Pancreas (tissue), 10 donors: ENCODE data around the gene MRPL44. TPM values are rescaled to one million over a fixed set of nuclear protein-coding genes. Genes with fewer than 3 reads are reported as not detected.
A peak's percentile ranks its signal among the peaks of the same experiment; 100 is the strongest.

Experiments used
- ATAC-seq, 4 donors: fragments of 200-7000 bp; cut with Tn5 transposase; one replicate each; pipeline versions ENCODE4 v1.8.0 to v1.9.1; 2020; ENCODE audit warnings: mild to moderate bottlenecking in 4 of 4, moderate library complexity in 4 of 4
- DNase-seq, 6 donors: peaks; one replicate each; pipeline ENCODE4 v3.0.0-alpha.2; 2020
- FAIRE-seq: peaks from 2 replicates; lab custom pipeline; 2012; peaks lifted over from hg19 to GRCh38; lab: Jason Lieb, UNC
- H3K27ac ChIP-seq, 4 donors: fragments of 200-600 bp; sonication (generic); 1 replicate in 3 of 4; 2 replicates in 1 of 4; pipeline versions ENCODE4 v1.5.0 to v1.8.0; 2020
- H3K27me3 ChIP-seq, 4 donors: fragments of 200-600 bp; one replicate each; pipeline ENCODE4 v1.8.0; 2021
- H3K36me3 ChIP-seq, 3 donors: fragments of 200-600 bp; sonication (generic) in 1 of 3; one replicate each; pipeline versions ENCODE4 v1.5.0 to v1.8.0; 2020 to 2021
- H3K4me1 ChIP-seq, 3 donors: fragments of 200-600 bp; one replicate each; pipeline ENCODE4 v1.8.0; 2021
- H3K4me3 ChIP-seq, 4 donors: fragments of 200-600 bp; sonication (generic) in 2 of 4; one replicate each; pipeline versions ENCODE4 v1.5.0 to v1.8.0; 2020 to 2021
- H3K9me3 ChIP-seq, 4 donors: fragments of 200-600 bp; one replicate each; pipeline ENCODE4 v1.8.0; 2021
- CTCF ChIP-seq, 4 donors: fragments of 200-600 bp; sonication (generic) in 3 of 4; IDR thresholded peaks; one replicate each; pipeline versions ENCODE4 v1.5.0 to v1.8.0; 2021; ENCODE audit warnings: antibody characterized with exemption in 4 of 4
- WGBS, 2 donors: extraction: QIAGEN DNeasy Blood & Tissue Kit; methylation state at CpG; one replicate each; pipeline ENCODE4 v1.1.7; 2013; 5-methylcytosine and 5-hydroxymethylcytosine counted together
- intact Hi-C, 3 donors: fragments of 100-400 bp; cut with DNase I; formaldehyde crosslinking; loops; one replicate each; pipeline versions ENCODE4 v1.11.1 to v1.14.2; 2022
- polyA plus RNA-seq, 2 donors: library from polyadenylated mRNA; stranded (reverse); fragments of 200-250 nt; gene quantifications; one replicate each; pipeline ENCODE4 v1.2.3, GENCODE V29; 2013
- total RNA-seq, 6 donors: library from RNA; stranded (reverse); fragmentation: NEBNext Ultra II Directional in 4 of 6; extraction: Animal tissue kit (Norgen Biotek cat#: 25700) in 4 of 6; gene quantifications; one replicate each; pipeline versions ENCODE4 v1.2.1 to v1.2.4, GENCODE V29; 2021 to 2023
- donor health status: healthy with polysubstance abuse.
- donor health status: DM: no; HTN: no; CAD: no; lungs with moderate emphysema.
- donor health status: DM: no; HTN: no; CAD: no.
- donor health status: control.
- donor health status: control.
- donor health status: Bipolar disorder and iron deficiency.
- donor health status: DM: yes; HTN: yes; CAD: no.
- donor health status: DM: no; HTN: no; CAD: no.
- donor health status: DM: no; HTN: no; CAD: no.
- donor health status: DM: yes; HTN: yes; CAD: no.

MRPL44 gene
- total and polyA plus RNA-seq, 8 donors: 5.9 to 12.7 (median 9.6) TPM

GRCh38 chr2:223945755-223946154 lies 11.5 kb upstream of the MRPL44 start:
- no peak for TF ChIP-seq CTCF (IDR thresholded peaks at IDR 0.05)
- Histone ChIP-seq H3K4me3 (peak overlapping the region in 2 of 4 donors; percentile 82 to 99), H3K27me3 (no peaks in the 10 kb centered on the region), H3K9me3 (no peaks in the 10 kb centered on the region), H3K4me1 (peaks cover 0 to 9% (median 0%) of the 10 kb centered on the region in 3 donors), H3K27ac (no peak overlapping the region), H3K36me3 (no peaks in the 10 kb centered on the region)
- DNase-seq (no peak), FAIRE-seq (no peak), ATAC-seq (no peak)
- intact Hi-C loops: no loop called here
- WGBS, 2 donors: 36 to 51% methylated on average over 4 of the region's 4 CpGs

- Histone ChIP-seq H3K27me3 (no peaks in the 10 kb centered on the region), H3K27ac (no peak overlapping the region), H3K9me3 (no peaks in the 10 kb centered on the region), H3K4me3 (no peak overlapping the region), H3K36me3 (no peaks in the 10 kb centered on the region), H3K4me1 (peaks cover 0 to 11% (median 0%) of the 10 kb centered on the region in 3 donors)
- ATAC-seq: no peak
- FAIRE-seq: no peak
- no peak for DNase-seq
- no peak for TF ChIP-seq CTCF (IDR thresholded peaks at IDR 0.05)
- WGBS, 2 donors: 20 to 28% methylated on average over 5 of the region's 5 CpGs
- intact Hi-C loops: no loop called here
Observed at GRCh38 chr2:223947711-223948205, 9.5 kb upstream of the MRPL44 start.

- WGBS, 2 donors: 76 to 79% methylated on average over 3 of the region's 3 CpGs
- ATAC-seq: no peak
- intact Hi-C loops: no loop called here
- no peak for FAIRE-seq
- H3K27me3 ChIP-seq: no peaks in the 10 kb centered on the region
- no peak for TF ChIP-seq CTCF (IDR thresholded peaks at IDR 0.05)
- no peaks in the 10 kb centered on the region for H3K9me3 ChIP-seq
- H3K36me3 ChIP-seq: no peaks in the 10 kb centered on the region
- no peak overlapping the region for H3K4me3 ChIP-seq
- DNase-seq: no peak
- H3K27ac ChIP-seq: no peak overlapping the region
- H3K4me1 ChIP-seq: peaks cover 0 to 2% (median 0%) of the 10 kb centered on the region in 3 donors
Observed at GRCh38 chr2:223949241-223949840, 7.9 kb upstream of the MRPL44 start.

GRCh38 chr2:223950448-223951347 lies 6.6 kb upstream of the MRPL44 start:
- Histone ChIP-seq H3K9me3 (no peaks in the 10 kb centered on the region), H3K27ac (peak overlapping the region in 2 of 4 donors; percentile 24 to 48), H3K36me3 (no peaks in the 10 kb centered on the region), H3K4me1 (peaks cover 0 to 2% (median 0%) of the 10 kb centered on the region in 3 donors), H3K27me3 (no peaks in the 10 kb centered on the region), H3K4me3 (no peak overlapping the region)
- DNase-seq: no peak
- intact Hi-C loops: no loop called here
- no peak for FAIRE-seq
- peak; percentile 54 to 78 (median 59) for ATAC-seq
- no peak for TF ChIP-seq CTCF (IDR thresholded peaks at IDR 0.05)
- WGBS, 2 donors: 43 to 46% methylated on average over 3 of the region's 3 CpGs
